Activated naive CD4-positive, alpha-beta T cell treated with Interleukin-2 at 50 U/mL for 16 hours (primary cell): ENCODE data around the gene DCLRE1A.
"Not testable (repeated sequence)": the region's sequence is repeated elsewhere in the genome, so short reads cannot be mapped to it uniquely, and the experiment has no call there.

Experiments used
- DNase-seq: peaks from one replicate; pipeline ENCODE4 v3.0.0-alpha.2; 2020

The DCLRE1A gene

DNA sequence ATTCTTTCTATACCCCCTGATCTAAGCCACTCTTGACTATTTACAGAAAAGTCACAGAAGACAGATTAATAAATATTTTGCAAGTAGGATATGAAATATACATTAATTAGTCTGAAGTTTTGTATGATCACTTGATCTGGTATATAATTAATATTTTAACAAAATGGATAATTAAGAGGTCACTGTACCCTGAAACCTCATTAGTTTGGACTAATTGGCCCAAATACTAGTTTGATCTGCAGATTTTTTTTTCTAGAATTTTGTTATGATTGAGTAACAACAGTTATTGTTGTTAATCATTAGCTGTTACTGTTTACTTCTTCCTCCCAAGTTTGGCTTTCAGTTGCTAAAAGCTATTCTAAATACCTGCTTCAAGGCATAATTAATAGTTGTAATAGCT lies 3.3 kb upstream of the DCLRE1A start:
- DNase-seq, result no peak

DNA sequence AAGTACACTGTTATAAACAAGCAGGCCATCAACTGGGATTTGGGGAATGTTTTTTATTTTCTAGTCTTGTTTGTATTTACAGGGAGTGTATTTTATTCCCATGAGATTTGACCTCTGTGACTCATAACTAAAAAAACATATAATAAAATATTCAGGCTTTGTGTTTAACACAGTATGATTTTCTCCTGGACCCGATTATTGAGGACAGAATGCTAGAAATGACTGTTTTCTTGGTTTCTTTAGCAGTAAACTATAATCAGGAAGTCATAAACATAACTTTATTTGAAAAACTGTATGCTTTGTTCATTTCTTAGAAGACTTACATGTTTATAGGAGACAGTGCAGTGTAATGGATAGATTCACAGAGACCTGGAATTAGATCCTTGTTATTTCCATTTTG lies 2.7 kb upstream of the DCLRE1A start:
- no peak for DNase-seq

DNA sequence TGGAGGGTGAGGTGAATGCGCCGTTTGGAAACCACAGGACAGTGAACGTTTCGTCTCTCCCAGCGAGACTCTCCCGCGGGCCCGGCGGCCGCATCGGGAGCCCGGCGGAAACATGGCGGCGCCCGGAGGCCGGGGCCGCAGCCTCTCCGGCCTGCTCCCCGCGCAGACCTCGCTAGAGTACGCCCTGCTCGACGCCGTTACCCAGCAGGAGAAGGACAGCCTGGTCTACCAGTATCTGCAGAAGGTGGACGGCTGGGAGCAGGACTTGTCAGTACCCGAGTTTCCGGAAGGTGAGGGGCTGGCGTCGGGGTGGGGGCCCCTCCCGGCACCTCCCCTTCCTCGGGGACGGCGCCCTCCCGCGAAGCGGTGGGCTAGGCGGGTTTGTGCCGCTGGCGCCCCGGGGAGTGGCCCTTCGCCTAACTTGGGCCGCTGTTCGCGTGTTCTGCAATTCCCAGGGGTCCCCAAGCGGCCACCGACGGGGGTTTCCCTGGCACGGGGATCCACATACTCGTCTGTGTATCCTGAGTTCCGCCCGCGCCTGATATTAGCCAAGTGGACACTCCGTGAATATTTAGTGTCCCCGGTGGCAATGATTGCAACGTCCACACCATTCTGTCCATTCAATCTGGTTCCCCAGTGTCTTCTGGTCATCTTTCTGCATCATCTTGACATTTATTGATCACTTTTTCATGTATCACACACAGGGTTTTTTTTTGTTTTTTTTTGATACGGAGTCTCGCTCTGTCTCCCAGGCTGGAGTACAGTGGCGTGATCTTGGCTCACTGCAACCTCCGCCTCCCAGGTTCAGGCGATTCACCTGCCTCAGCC lies 1.1 kb upstream of the DCLRE1A start:
- no peak for DNase-seq

DNA sequence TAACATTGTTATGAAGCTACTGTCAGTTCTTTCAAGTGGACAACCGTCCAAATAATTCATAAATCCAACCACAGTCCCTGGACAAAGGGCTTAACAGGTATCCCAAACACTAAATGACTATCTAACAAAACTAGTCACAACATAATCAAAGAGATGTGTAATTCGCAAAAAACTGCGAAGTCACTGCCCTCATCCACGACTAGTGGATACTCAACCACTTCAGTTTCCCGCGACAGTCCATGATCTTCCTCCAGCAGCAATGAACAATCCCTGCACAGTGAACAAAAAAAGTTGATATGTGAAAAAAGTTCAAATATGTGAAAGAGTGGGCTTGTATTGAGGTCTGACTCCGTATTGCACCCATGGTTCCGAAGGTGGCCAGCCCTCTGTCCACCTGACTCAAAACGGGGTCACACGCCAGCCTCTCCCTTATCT lies 287 bp downstream of the DCLRE1A start:
- DNase-seq, result no peak

GRCh38 chr10:113849946-113850345 lies 3.9 kb downstream of the DCLRE1A start:
- no peak for DNase-seq

GRCh38 chr10:113849140-113849803 lies 4.6 kb downstream of the DCLRE1A start:
- DNase-seq, result no peak

GRCh38 chr10:113846036-113846435 lies 7.8 kb downstream of the DCLRE1A start:
- DNase-seq, result no peak

DNA sequence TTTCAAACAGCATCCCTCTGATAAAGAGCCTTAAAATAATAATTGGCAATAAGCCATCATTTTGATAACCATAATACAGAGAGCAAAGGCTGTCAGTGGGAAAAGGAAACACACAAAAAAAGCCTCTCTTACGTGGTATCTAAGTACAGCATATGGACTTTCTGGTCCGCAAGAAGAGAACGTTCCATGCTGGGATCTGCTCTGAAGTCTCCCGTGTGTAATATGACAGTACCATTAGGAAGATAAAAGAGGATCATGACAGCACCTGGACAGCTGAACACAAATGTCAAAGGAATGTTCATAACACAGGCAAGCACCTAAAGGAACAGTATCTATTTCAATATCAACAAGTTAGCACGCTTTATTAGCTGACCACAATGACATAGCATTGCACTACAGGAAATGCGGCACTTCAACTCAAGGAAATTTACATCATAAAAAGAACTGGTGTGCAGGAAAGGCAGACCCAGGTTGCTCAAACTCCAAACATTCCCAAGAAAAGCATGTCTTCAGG lies 9.9 kb downstream of the DCLRE1A start:
- DNase-seq, result no peak

- DNase-seq, result no peak
Measured at GRCh38 chr10:113842171-113842570, 11.7 kb downstream of the DCLRE1A start.

- DNase-seq, result not testable (repeated sequence)
Measured at GRCh38 chr10:113828567-113828966, 25.3 kb downstream of the DCLRE1A start.

DNA sequence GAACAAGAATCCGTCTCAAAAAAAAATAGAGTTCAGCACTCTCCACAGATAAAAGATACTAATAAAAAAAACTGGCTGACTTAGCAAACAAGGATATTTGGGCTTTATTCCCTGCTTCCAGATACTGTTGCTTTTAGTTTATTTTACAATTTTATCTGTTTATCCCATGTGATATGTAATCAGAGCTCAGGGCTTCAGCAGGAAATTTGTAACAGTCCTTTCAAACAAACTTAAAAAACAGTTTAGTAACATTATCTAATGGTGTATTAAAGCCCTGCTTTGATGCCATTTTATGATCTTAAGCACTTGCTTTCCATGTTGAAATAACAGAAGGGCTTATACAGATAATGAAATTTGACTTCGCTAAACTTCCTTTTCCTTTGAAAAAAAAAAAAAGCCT lies 28.1 kb downstream of the DCLRE1A start:
- no peak for DNase-seq

GRCh38 chr10:113823389-113823788 lies 30.5 kb downstream of the DCLRE1A start:
- no peak for DNase-seq

GRCh38 chr10:113822174-113822573 lies 31.7 kb downstream of the DCLRE1A start:
- DNase-seq, result no peak

GRCh38 chr10:113821306-113821705 lies 32.6 kb downstream of the DCLRE1A start:
- DNase-seq, result not testable (repeated sequence)

GRCh38 chr10:113820507-113820906 lies 33.4 kb downstream of the DCLRE1A start:
- no peak for DNase-seq

DNA sequence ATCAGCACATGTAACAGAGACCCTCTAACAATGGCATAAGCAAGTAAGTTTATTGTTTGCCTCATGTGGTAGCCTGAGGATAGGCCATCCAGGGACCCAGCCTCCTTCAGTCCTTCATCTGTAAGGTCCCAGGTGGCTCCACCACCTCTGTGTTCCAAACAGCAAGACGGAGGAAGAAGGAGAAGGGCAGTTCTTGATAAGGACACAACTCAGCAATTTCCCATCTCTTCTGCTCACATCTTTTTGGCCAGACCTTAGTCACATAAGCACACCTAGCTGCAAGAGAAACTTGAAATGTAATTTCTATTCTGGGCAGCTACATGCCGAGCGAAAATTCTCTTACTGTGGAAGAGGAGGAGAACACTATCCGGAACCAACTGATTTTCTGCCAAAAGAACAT lies 33.9 kb downstream of the DCLRE1A start:
- DNase-seq, result no peak

DNA sequence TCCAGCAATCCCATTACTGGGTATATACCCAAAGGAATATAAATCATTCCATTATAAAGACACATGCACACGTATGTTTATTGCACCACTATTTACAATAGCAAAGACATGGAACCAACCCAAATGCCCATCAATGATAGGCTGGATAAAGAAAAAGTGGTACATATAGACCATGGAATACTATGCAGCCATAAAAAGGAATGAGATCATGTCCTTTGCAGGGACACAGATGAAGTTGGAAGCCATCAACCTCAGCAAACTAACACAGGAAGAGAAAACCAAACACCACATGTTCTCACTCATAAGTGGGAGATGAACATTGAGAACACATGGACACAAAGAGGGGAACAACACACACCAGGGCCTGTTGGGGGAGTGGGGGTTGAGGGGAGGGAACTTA lies 39.2 kb downstream of the DCLRE1A start:
- DNase-seq, result not testable (repeated sequence)

- DNase-seq, result no peak
Measured at GRCh38 chr10:113808168-113808567, 45.7 kb downstream of the DCLRE1A start.

DNA sequence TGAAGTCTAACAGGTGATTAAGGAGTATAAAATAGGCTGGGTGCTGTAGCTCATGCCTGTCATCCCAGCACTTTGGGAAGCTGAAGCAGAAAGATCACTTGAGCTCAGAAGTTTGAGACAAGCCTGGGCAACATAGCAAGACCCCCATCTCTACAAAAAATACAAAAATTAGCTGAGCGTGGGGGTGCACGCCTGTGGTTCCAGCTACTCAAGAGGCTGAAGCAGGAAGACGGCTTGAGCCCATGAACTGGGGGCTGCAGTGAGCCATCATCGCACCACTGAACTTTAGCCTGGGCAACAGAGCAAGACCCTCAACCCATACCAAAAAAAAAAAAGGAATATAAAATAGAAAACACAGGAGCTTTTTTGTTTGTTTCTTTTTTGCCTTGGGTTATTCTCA lies 47.4 kb downstream of the DCLRE1A start:
- no peak for DNase-seq

- DNase-seq, result no peak
Measured at GRCh38 chr10:113802997-113803396, 50.9 kb downstream of the DCLRE1A start.

DNA sequence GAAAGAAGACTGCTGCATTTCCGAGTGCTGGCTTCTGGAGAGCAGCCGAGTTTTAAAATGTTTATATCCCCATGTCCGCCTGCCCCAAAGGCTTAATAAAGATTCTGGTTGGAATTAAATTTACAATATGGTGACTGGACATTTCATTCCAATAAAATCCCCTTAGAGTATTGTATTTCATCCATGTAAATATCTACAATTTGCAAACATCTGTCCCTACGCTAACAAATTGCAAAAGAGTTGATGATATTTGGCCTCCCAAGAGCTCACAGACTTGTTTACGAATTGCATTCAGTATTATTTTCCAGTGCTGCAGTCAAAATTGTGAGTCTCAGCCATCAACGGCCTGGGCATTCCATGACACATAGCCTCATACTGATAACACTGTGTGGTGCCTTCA lies 52.3 kb downstream of the DCLRE1A start:
- no peak for DNase-seq

DNA sequence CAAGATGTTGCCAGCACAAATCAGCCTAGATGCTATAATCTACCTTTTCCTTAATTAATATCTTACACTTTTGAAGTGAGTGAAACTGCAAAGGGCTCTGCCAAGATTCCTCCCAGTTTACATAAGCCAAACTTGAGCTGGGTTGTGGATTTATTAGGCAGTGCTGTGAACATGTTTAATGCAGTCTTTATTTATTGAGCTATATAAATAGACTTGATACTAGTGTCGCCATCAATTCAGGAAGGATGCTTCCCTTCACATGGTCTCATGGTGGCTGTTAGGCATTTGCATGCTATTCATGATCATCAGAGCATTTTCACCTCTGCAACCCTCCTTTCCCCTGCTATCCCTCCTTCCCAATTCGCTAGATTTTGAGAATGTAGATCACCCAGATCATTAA lies 62.2 kb downstream of the DCLRE1A start:
- DNase-seq, result no peak

DNA sequence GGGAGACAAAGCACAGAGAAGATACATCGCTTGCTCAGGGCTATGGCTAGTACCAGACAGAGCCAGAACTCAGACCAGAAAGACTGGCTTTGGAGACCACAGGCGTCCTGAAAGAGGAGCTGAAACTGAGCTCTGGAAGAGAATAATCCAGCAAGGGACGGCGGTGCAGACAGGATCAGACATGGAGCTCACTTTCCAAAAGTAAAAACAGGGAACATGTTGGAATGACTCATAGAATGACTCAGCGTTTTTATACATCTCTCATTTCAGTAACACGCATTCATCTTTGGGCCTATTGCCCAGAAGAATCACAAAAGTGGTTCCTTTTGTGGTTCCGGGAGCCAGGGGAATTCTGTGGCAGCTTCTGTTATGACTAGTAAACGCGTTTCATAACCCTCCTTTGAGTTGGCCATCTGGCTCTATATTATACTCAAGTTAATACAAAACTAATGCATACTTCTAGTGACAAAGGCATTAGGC lies 65.2 kb downstream of the DCLRE1A start:
- DNase-seq, result no peak
